ENCODE results near the gene ASPHD2. TPM values are rescaled to one million over a fixed set of nuclear protein-coding genes. Genes with fewer than 3 reads are reported as not detected.

Gene ASPHD2
- total RNA-seq, 1 experiment from 2014 or later = 0.44 TPM

DNA sequence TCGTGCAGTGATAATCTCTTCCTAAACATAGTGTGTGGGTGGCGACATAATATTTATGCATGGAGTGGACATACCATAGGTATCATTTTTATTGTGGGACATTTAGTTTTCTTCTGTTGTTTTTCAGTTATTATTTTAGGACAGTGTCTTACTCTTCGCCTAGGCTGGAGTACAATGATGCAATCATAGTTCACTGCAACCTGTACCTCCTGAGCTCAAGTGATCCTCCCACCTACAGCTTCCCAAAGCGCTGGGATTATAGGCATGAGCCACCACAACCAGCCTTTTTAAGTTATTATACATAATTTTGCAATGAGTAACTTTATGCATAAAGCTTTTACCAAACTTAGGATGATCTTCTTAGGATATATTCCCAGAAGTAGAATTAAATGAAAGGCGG is 57.3 kb downstream of the ASPHD2 start:
- no peak for DNase-seq
- Histone ChIP-seq H3K27me3 (ENCODE audit: insufficient read depth, low read depth) (no peaks in the 10 kb centered on the region), H3K27ac (no peak overlapping the region), H3K9me3 (ENCODE audit: insufficient read depth, low read depth) (no peaks in the 10 kb centered on the region), H4K20me1 (ENCODE audit: insufficient read depth) (no peaks in the 10 kb centered on the region), H3F3A (ENCODE audit: insufficient read depth, low read depth) (peaks cover 4% of the 10 kb centered on the region; the same call in 1 of the 2 replicates), H3K79me2 (ENCODE audit: low read depth) (peaks cover 36% of the 10 kb centered on the region), H2AFZ (no peak overlapping the region), H3K4me1 (replicated peaks; ENCODE audit: insufficient read depth) (peaks cover 17% of the 10 kb centered on the region), H3K36me3 (ENCODE audit: low read depth) (0 out of 2 replicates have a peak, but pooled peaks cover 7% of the 10 kb centered on the region), H3K4me3 (no peak overlapping the region), H3K4me2 (no peak overlapping the region), H3K9me2 (ENCODE audit: insufficient read depth) (no peaks in the 10 kb centered on the region)
- intact Hi-C loops (cut with micrococcal nuclease; ENCODE audit: unreplicated experiment) = no loop called here
- TF ChIP-seq, protein P1, sequence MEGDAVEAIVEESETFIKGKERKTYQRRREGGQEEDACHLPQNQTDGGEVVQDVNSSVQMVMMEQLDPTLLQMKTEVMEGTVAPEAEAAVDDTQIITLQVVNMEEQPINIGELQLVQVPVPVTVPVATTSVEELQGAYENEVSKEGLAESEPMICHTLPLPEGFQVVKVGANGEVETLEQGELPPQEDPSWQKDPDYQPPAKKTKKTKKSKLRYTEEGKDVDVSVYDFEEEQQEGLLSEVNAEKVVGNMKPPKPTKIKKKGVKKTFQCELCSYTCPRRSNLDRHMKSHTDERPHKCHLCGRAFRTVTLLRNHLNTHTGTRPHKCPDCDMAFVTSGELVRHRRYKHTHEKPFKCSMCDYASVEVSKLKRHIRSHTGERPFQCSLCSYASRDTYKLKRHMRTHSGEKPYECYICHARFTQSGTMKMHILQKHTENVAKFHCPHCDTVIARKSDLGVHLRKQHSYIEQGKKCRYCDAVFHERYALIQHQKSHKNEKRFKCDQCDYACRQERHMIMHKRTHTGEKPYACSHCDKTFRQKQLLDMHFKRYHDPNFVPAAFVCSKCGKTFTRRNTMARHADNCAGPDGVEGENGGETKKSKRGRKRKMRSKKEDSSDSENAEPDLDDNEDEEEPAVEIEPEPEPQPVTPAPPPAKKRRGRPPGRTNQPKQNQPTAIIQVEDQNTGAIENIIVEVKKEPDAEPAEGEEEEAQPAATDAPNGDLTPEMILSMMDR (conservative IDR thresholded peaks at IDR 0.05) = no peak
- TF ChIP-seq EZH2 (IDR thresholded peaks at IDR 0.05; ENCODE audit: low read depth) = no peak
- ChIA-PET POLR2A (ENCODE audit: unreplicated experiment) (no interaction called here), CTCF (no interaction called here)
- no TSS peak for BruUV-seq (replicated peaks)

DNA sequence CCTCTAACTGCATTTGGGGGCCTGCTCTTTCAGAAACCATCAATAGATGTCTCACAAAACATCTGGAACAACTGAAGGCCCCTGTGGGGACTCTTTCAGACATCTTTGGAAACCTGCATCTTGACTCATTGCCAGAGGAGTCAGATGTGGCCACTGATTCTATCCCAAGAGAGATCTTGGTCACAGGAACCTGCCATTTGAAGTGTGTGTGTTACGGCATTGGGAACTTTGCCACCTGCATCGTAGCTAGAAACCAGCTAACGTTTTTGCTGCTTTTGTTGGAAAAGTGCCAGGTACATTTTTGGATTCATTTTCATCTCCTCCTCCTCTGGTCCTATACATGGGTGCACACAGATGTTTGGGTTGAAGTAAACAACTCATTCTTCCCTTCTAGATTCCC is 58.9 kb downstream of the ASPHD2 start:
- Histone ChIP-seq H3K79me2 (ENCODE audit: low read depth) (peaks cover 23% of the 10 kb centered on the region), H3K9me2 (ENCODE audit: insufficient read depth) (no peaks in the 10 kb centered on the region), H3F3A (ENCODE audit: insufficient read depth, low read depth) (peaks cover 6% of the 10 kb centered on the region; the same call in 1 of the 2 replicates), H3K4me2 (no peak overlapping the region), H2AFZ (no peak overlapping the region), H3K27ac (no peak overlapping the region), H3K27me3 (ENCODE audit: insufficient read depth, low read depth) (no peaks in the 10 kb centered on the region), H3K9me3 (ENCODE audit: insufficient read depth, low read depth) (no peaks in the 10 kb centered on the region), H3K4me1 (replicated peaks; ENCODE audit: insufficient read depth) (peaks cover 10% of the 10 kb centered on the region), H4K20me1 (ENCODE audit: insufficient read depth) (no peaks in the 10 kb centered on the region), H3K4me3 (no peak overlapping the region), H3K36me3 (ENCODE audit: low read depth) (peaks cover 7% of the 10 kb centered on the region; the same call in 1 of the 2 replicates)
- ChIA-PET POLR2A (ENCODE audit: unreplicated experiment) (no interaction called here), CTCF (no interaction called here)
- intact Hi-C loops (cut with micrococcal nuclease; ENCODE audit: unreplicated experiment) = no loop called here
- DNase-seq = no peak
- TF ChIP-seq EZH2 (IDR thresholded peaks at IDR 0.05; ENCODE audit: low read depth) = no peak
- TF ChIP-seq, protein P1 (conservative IDR thresholded peaks at IDR 0.05) = no peak
- no TSS peak for BruUV-seq (replicated peaks)

DNA sequence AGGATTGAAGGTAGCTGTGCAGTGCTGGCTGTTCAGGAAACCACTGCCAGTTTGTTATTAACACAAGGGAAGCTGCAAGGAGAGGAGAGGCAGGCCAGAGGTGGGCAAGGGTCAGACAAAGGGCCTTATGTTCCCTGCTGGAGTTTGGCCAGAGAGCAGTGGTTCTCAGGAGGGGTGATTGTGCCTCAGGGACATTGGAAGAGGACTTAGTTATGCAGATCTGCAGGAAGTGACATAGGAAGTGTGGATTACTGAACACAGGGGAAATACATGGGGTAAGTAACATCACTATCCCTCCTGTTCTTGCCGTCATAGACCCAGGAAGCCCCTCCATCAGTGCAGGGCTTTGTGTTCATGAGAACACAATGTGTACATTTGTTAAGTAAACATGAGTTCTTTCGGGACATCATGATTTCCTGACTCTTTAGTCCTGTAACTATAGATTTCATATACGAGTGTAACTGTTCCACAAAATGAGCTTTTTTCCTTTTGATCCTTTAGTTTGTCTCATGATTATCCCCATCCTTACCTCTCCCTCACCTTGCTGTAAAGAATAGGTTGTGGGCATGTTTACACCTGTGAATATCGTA is 60.5 kb downstream of the ASPHD2 start:
- H3K4me3 ChIP-seq = no peak overlapping the region
- no peaks in the 10 kb centered on the region for H4K20me1 ChIP-seq (ENCODE audit: insufficient read depth)
- H3K79me2 ChIP-seq (ENCODE audit: low read depth) = peaks cover 13% of the 10 kb centered on the region
- no peak for TF ChIP-seq EZH2 (IDR thresholded peaks at IDR 0.05; ENCODE audit: low read depth)
- TF ChIP-seq, protein P1 (conservative IDR thresholded peaks at IDR 0.05) = no peak
- H3K27me3 ChIP-seq (ENCODE audit: insufficient read depth, low read depth) = no peaks in the 10 kb centered on the region
- intact Hi-C loops (cut with micrococcal nuclease; ENCODE audit: unreplicated experiment) = no loop called here
- H3K4me2 ChIP-seq = no peak overlapping the region
- DNase-seq = no peak
- peaks cover 15% of the 10 kb centered on the region for H3K36me3 ChIP-seq (ENCODE audit: low read depth)
- no peak overlapping the region for H2AFZ ChIP-seq
- peaks cover 6% of the 10 kb centered on the region; the same call in 1 of the 2 replicates for H3F3A ChIP-seq (ENCODE audit: insufficient read depth, low read depth)
- H3K27ac ChIP-seq = no peak overlapping the region
- ChIA-PET CTCF (no interaction called here), POLR2A (ENCODE audit: unreplicated experiment) (no interaction called here)
- no TSS peak for BruUV-seq (replicated peaks)
- peaks cover 6% of the 10 kb centered on the region; the same call in 1 of the 2 replicates for H3K4me1 ChIP-seq (replicated peaks; ENCODE audit: insufficient read depth)
- no peaks in the 10 kb centered on the region for H3K9me3 ChIP-seq (ENCODE audit: insufficient read depth, low read depth)
- no peaks in the 10 kb centered on the region for H3K9me2 ChIP-seq (ENCODE audit: insufficient read depth)

Data from PC-9 (cell line).